Uterus (tissue), 4 donors: ENCODE data around the gene BTG2. TPM values are rescaled to one million over a fixed set of nuclear protein-coding genes. Genes with fewer than 3 reads are reported as not detected.
A peak's percentile ranks its signal among the peaks of the same experiment; 100 is the strongest.

Experiments used
- DNase-seq, 2 donors: peaks; one replicate each; pipeline ENCODE4 v3.0.0-alpha.2; 2019 to 2020
- H3K27ac ChIP-seq, 2 donors: fragments of 200-600 bp; sonication (generic); 1 replicate in 1 of 2; 2 replicates in 1 of 2; pipeline ENCODE4 v1.5.1; 2016 to 2018
- H3K27me3 ChIP-seq, 2 donors: fragments of 200-600 bp; sonication (generic); one replicate each; pipeline ENCODE4 v1.5.1; 2018 to 2019; ENCODE audit warnings: control low read depth in 1 of 2
- H3K36me3 ChIP-seq, 2 donors: fragments of 200-600 bp; sonication (generic); one replicate each; pipeline ENCODE4 v1.5.1; 2019; ENCODE audit warnings: control low read depth in 1 of 2
- H3K4me1 ChIP-seq, 2 donors: fragments of 200-600 bp; sonication (generic); one replicate each; pipeline ENCODE4 v1.5.1; 2018 to 2019; ENCODE audit warnings: control low read depth in 1 of 2
- H3K4me3 ChIP-seq, 2 donors: fragments of 200-600 bp; sonication (generic); 1 replicate in 1 of 2; 2 replicates in 1 of 2; pipeline ENCODE4 v1.5.1; 2018 to 2019; ENCODE audit warnings: mild to moderate bottlenecking in 1 of 2
- H3K9me3 ChIP-seq, 2 donors: fragments of 200-600 bp; sonication (generic); one replicate each; pipeline ENCODE4 v1.5.1; 2019; ENCODE audit warnings: control low read depth in 1 of 2
- CTCF ChIP-seq, 4 experiments: fragments of 200-600 bp in 2 of 4; fragments of 450-650 bp in 2 of 4; sonication (generic) in 2 of 4; IDR thresholded peaks; one replicate each; pipeline ENCODE4 v1.5.1; 2016 to 2019; ENCODE audit warnings: antibody characterized with exemption in 4 of 4, mild to moderate bottlenecking in 2 of 4, moderate library complexity in 1 of 4
- POLR2A ChIP-seq, 2 donors: fragments of 450-650 bp; IDR thresholded peaks; one replicate each; pipeline ENCODE4 v1.6.1; 2016; ENCODE audit warnings: antibody characterized with exemption in 2 of 2, mild to moderate bottlenecking in 1 of 2, moderate library complexity in 1 of 2
- intact Hi-C: fragments of 100-400 bp; cut with DNase I; formaldehyde crosslinking; loops from one replicate; pipeline ENCODE4 v1.15.1; 2023; ENCODE audit warnings: low total_unique reads
- total RNA-seq, 4 donors: library from RNA; depleted of rRNA in 3 of 4; stranded (reverse); fragments of >200 nt in 3 of 4; gene quantifications; one replicate each; pipeline versions ENCODE4 v1.1.0 to v1.2.4, GENCODE V29; 2014 to 2023
- donor health status: DM: yes; HTN: yes; CAD: no.

The BTG2 gene
- total RNA-seq, 4 donors from 2014 or later = 14.6 to 95.9 (median 56.5) TPM

GRCh38 chr1:203325418-203326091 lies 20.2 kb downstream of the BTG2 start:
- no peak for DNase-seq
- intact Hi-C loops = no loop called here
- TF ChIP-seq POLR2A (IDR thresholded peaks at IDR 0.05) (no peak), CTCF (IDR thresholded peaks at IDR 0.05) (no peak)

GRCh38 chr1:203326830-203327683 lies 21.7 kb downstream of the BTG2 start:
- peak; percentile 92 to 93 for DNase-seq
- peaks cover 0 to 8% of the 10 kb centered on the region in 2 donors for H3K4me1 ChIP-seq
- H3K27me3 ChIP-seq = no peaks in the 10 kb centered on the region
- H3K36me3 ChIP-seq = no peaks in the 10 kb centered on the region
- intact Hi-C loops = no loop called here
- TF ChIP-seq POLR2A (IDR thresholded peaks at IDR 0.05) (peak; percentile 78 to 79), CTCF (IDR thresholded peaks at IDR 0.05) (no peak)
- H3K9me3 ChIP-seq = no peaks in the 10 kb centered on the region
- H3K27ac ChIP-seq = peak overlapping the region; percentile 90 to 98
- H3K4me3 ChIP-seq = peak overlapping the region; percentile 37 to 44

More at GRCh38 chr1:203325418-203326091, 20.2 kb downstream of the BTG2 start:
- H3K36me3 ChIP-seq = no peaks in the 10 kb centered on the region
- no peaks in the 10 kb centered on the region for H3K9me3 ChIP-seq
- H3K27ac ChIP-seq = peak overlapping the region in 1 of 2 donors; percentile 87
- H3K4me1 ChIP-seq = peaks cover 0 to 20% of the 10 kb centered on the region in 2 donors
- H3K27me3 ChIP-seq = no peaks in the 10 kb centered on the region
- H3K4me3 ChIP-seq = no peak overlapping the region

GRCh38 chr1:203327684-203328457 lies 22.6 kb downstream of the BTG2 start:
- Histone ChIP-seq H3K36me3 (no peaks in the 10 kb centered on the region), H3K9me3 (no peaks in the 10 kb centered on the region), H3K4me1 (peaks cover 0 to 7% of the 10 kb centered on the region in 2 donors), H3K4me3 (peak overlapping the region; percentile 37 to 44), H3K27me3 (no peaks in the 10 kb centered on the region), H3K27ac (peak overlapping the region; percentile 90 to 98)
- TF ChIP-seq CTCF (IDR thresholded peaks at IDR 0.05) (peak; percentile 55 to 65 (median 63)), POLR2A (IDR thresholded peaks at IDR 0.05) (no peak)
- intact Hi-C loops = no loop called here
- no peak for DNase-seq

- H3K36me3 ChIP-seq = no peaks in the 10 kb centered on the region
- no peak for DNase-seq
- TF ChIP-seq CTCF (IDR thresholded peaks at IDR 0.05) (no peak), POLR2A (IDR thresholded peaks at IDR 0.05) (no peak)
- peaks cover 0 to 7% of the 10 kb centered on the region in 2 donors for H3K4me1 ChIP-seq
- H3K9me3 ChIP-seq = no peaks in the 10 kb centered on the region
- no peak overlapping the region for H3K4me3 ChIP-seq
- H3K27me3 ChIP-seq = no peaks in the 10 kb centered on the region
- intact Hi-C loops = no loop called here
- no peak overlapping the region for H3K27ac ChIP-seq
Measured at GRCh38 chr1:203328714-203329122, 23.4 kb downstream of the BTG2 start.
